Measurements from ENCODE around the gene MORN1.

MORN1 gene

GRCh38 chr1:2384941-2385481 is 6.3 kb downstream of the MORN1 start:
- FAIRE-seq: no peak

GRCh38 chr1:2384130-2384860 is 7.1 kb downstream of the MORN1 start:
- FAIRE-seq: no peak

GRCh38 chr1:2383576-2383975 is 7.8 kb downstream of the MORN1 start:
- no peak for FAIRE-seq

- no peak for FAIRE-seq
Measured at GRCh38 chr1:2382621-2383361, 8.6 kb downstream of the MORN1 start.

GRCh38 chr1:2381741-2382620 is 9.4 kb downstream of the MORN1 start:
- FAIRE-seq: no peak

- FAIRE-seq: no peak
Measured at GRCh38 chr1:2380816-2381591, 10.3 kb downstream of the MORN1 start.

- FAIRE-seq: no peak
Measured at GRCh38 chr1:2379733-2380404, 11.5 kb downstream of the MORN1 start.

GRCh38 chr1:2378956-2379732 is 12.2 kb downstream of the MORN1 start:
- FAIRE-seq: no peak

- FAIRE-seq: no peak
Measured at GRCh38 chr1:2378441-2378851, 12.9 kb downstream of the MORN1 start.

- FAIRE-seq: no peak
Measured at GRCh38 chr1:2377751-2378440, 13.5 kb downstream of the MORN1 start.

GRCh38 chr1:2376931-2377672 is 14.3 kb downstream of the MORN1 start:
- FAIRE-seq: no peak

GRCh38 chr1:2376261-2376741 is 15.1 kb downstream of the MORN1 start:
- FAIRE-seq: no peak

GRCh38 chr1:2375923-2376260 is 15.5 kb downstream of the MORN1 start:
- no peak for FAIRE-seq

- FAIRE-seq: no peak
Measured at GRCh38 chr1:2375246-2375922, 16.0 kb downstream of the MORN1 start.

- no peak for FAIRE-seq
Measured at GRCh38 chr1:2374252-2375155, 16.9 kb downstream of the MORN1 start.

- no peak for FAIRE-seq
Measured at GRCh38 chr1:2373551-2374251, 17.7 kb downstream of the MORN1 start.
